B cell (primary cell): ENCODE results near the gene SMAD9. TPM values are rescaled to one million over a fixed set of nuclear protein-coding genes. Genes with fewer than 3 reads are reported as not detected.

Source experiments
- ATAC-seq: fragments of 200-7000 bp; cut with Tn5 transposase; one replicate; pipeline ENCODE4 v1.10.0; 2021; ENCODE audit warnings: low read depth, mild to moderate bottlenecking, moderate number of reproducible peaks, moderate library complexity
- CTCF ChIA-PET: fragments of 350-600 bp; sonication (Branson Sonifier 250); formaldehyde crosslinking; loops from one replicate; lab custom pipeline; 2021; ENCODE audit warnings: antibody characterized with exemption, inconsistent platforms; lab: Charles Lee
- POLR2A ChIA-PET: fragments of 350-600 bp; sonication (Branson Sonifier 250); formaldehyde crosslinking; loops from one replicate; lab custom pipeline; 2021; ENCODE audit warnings: antibody characterized with exemption; lab: Charles Lee
- DNase-seq: peaks from one replicate; pipeline ENCODE4 v3.0.0; 2013
- H2AFZ ChIP-seq: 2 replicates; pipeline ENCODE4 v1.6.1; 2012; ENCODE audit warnings: mild to moderate bottlenecking, low read depth, low read length; ENCODE audit not compliant: insufficient read depth, poor library complexity, severe bottlenecking
- H3K27ac ChIP-seq, 2 donors: 1 replicate in 1 of 2; 2 replicates in 1 of 2; pipeline ENCODE4 v1.5.1; 2012 to 2013; ENCODE audit warnings: low read length in 2 of 2, mild to moderate bottlenecking in 2 of 2, moderate library complexity in 1 of 2
- H3K27me3 ChIP-seq, 4 experiments: fragments of 200-600 bp in 1 of 4; sonication (generic) in 1 of 4; replicated peaks in 1 of 4; 1 replicate in 2 of 4; 2 replicates in 2 of 4; pipeline versions ENCODE4 v1.6.1 to v1.7.0; 2013 to 2016; ENCODE audit warnings: low read length in 3 of 4, mild to moderate bottlenecking in 2 of 4, mixed read lengths in 1 of 4, moderate library complexity in 1 of 4; ENCODE audit not compliant: insufficient read depth in 4 of 4, control insufficient read depth in 3 of 4; ENCODE audit errors: control extremely low read depth in 1 of 4
- H3K36me3 ChIP-seq, 2 experiments: replicated peaks in 1 of 2; 1 replicate in 1 of 2; 2 replicates in 1 of 2; pipeline versions ENCODE4 v1.6.1 to v1.7.1; 2013; ENCODE audit warnings: low read length in 1 of 2; ENCODE audit not compliant: insufficient read depth in 2 of 2, control insufficient read depth in 1 of 2; ENCODE audit errors: control extremely low read depth in 1 of 2, extremely low read depth in 1 of 2
- H3K4me1 ChIP-seq, 2 donors: fragments of 200-600 bp in 1 of 2; sonication (generic) in 1 of 2; 1 replicate in 1 of 2; 2 replicates in 1 of 2; pipeline versions ENCODE4 v1.5.1 to v1.6.1; 2013 to 2017; ENCODE audit warnings: low read length in 2 of 2; ENCODE audit not compliant: control insufficient read depth in 2 of 2, insufficient read depth in 2 of 2
- H3K4me2 ChIP-seq: replicated peaks from 2 replicates; pipeline ENCODE3; 2012; ENCODE audit warnings: mild to moderate bottlenecking, low read depth, low read length; ENCODE audit not compliant: poor library complexity, severe bottlenecking
- H3K4me3 ChIP-seq, 5 experiments: fragments of 200-600 bp in 1 of 5; sonication (generic) in 1 of 5; 1 replicate in 3 of 5; 2 replicates in 2 of 5; pipeline versions ENCODE4 v1.5.1 to v1.7.0; 2011 to 2016; ENCODE audit warnings: low read length in 4 of 5, mild to moderate bottlenecking in 4 of 5, low read depth in 2 of 5, control low read depth in 1 of 5, moderate library complexity in 1 of 5; ENCODE audit not compliant: insufficient read depth in 1 of 5; ENCODE audit errors: control extremely low read depth in 1 of 5, extremely low read depth in 1 of 5
- H3K79me2 ChIP-seq: fragments of 200-600 bp; sonication (generic); one replicate; pipeline ENCODE4 v1.6.0; 2016; ENCODE audit warnings: low read length; ENCODE audit not compliant: control insufficient read depth, insufficient read depth
- H3K9ac ChIP-seq: fragments of 200-600 bp; sonication (generic); 2 replicates; pipeline ENCODE4 v1.6.1; 2017; ENCODE audit warnings: mild to moderate bottlenecking, low read length, moderate library complexity
- H3K9me3 ChIP-seq, 3 donors: one replicate each; pipeline versions ENCODE4 v1.6.1 to v1.7.1; 2013; ENCODE audit warnings: low read length in 2 of 3; ENCODE audit not compliant: control insufficient read depth in 2 of 3, insufficient read depth in 1 of 3; ENCODE audit errors: control extremely low read depth in 1 of 3
- H4K20me1 ChIP-seq: 2 replicates; pipeline ENCODE4 v1.6.0; 2012; ENCODE audit warnings: mild to moderate bottlenecking, low read length; ENCODE audit not compliant: insufficient read depth, control insufficient read depth, poor library complexity, severe bottlenecking
- H3K27ac Mint-ChIP-seq: one replicate; pipeline ENCODE4 v1.8.0; 2021; ENCODE audit warnings: mixed read lengths
- H3K27me3 Mint-ChIP-seq: one replicate; pipeline ENCODE4 v1.8.0; 2021; ENCODE audit warnings: mixed read lengths
- H3K4me1 Mint-ChIP-seq: one replicate; pipeline ENCODE4 v1.8.0; 2021; ENCODE audit warnings: mixed read lengths
- H3K4me3 Mint-ChIP-seq: one replicate; pipeline ENCODE4 v1.8.0; 2021; ENCODE audit warnings: mixed read lengths
- H3K9me3 Mint-ChIP-seq: one replicate; pipeline ENCODE4 v1.8.0; 2022; ENCODE audit warnings: mixed read lengths; ENCODE audit not compliant: insufficient read depth
- CTCF ChIP-seq: fragments of 200-600 bp; IDR thresholded peaks from one replicate; pipeline ENCODE4 v1.8.0; 2022; ENCODE audit warnings: antibody characterized with exemption, mild to moderate bottlenecking
- EZH2 ChIP-seq: IDR thresholded peaks from 2 replicates; pipeline ENCODE4 v1.6.1; 2012; ENCODE audit warnings: borderline replicate concordance, low read depth, mild to moderate bottlenecking, moderate library complexity, low read length; ENCODE audit not compliant: insufficient read depth, poor library complexity, severe bottlenecking
- WGBS: methylation state at CpG from one replicate; pipeline ENCODE4 v1.1.5; 2013; ENCODE audit warnings: missing lambda C conversion rate; ENCODE audit not compliant: insufficient coverage; 5-methylcytosine and 5-hydroxymethylcytosine counted together
- intact Hi-C: fragments of 100-400 bp; cut with micrococcal nuclease; formaldehyde crosslinking; loops from one replicate; pipeline ENCODE4 v1.10.0; 2022
- polyA plus RNA-seq: library from polyadenylated mRNA; depleted of rRNA; stranded (reverse); fragments of >200 nt; gene quantifications from 2 replicates; pipeline ENCODE4 v1.2.3, GENCODE V29; 2012
- total RNA-seq, 2 donors: library from RNA; stranded (reverse); fragments of 120-200 nt in 1 of 2; gene quantifications; 1 replicate in 1 of 2; 2 replicates in 1 of 2; pipeline versions ENCODE4 v1.2.3 to v1.2.4, GENCODE V29; 2013 to 2022

The SMAD9 gene
- total and polyA plus RNA-seq, 2 donors (not counting 1 experiment from before 2014, with no cell fraction given): not detected

- Histone ChIP-seq H3K9me3 (no peaks in the 10 kb centered on the region), H3K9ac (no peak overlapping the region), H3K27ac (no peak overlapping the region), H3K4me3 (no peak overlapping the region), H3K4me1 (no peaks in the 10 kb centered on the region), H4K20me1 (no peaks in the 10 kb centered on the region), H3K36me3 (no peaks in the 10 kb centered on the region), H3K27me3 (no peaks in the 10 kb centered on the region), H3K4me2 (no peak overlapping the region), H2AFZ (no peak overlapping the region), H3K79me2 (no peaks in the 10 kb centered on the region)
- TF ChIP-seq EZH2: no peak
- no peak for TF ChIP-seq CTCF
- Mint-ChIP-seq H3K27ac (no peak overlapping the region), H3K4me1 (no peaks in the 10 kb centered on the region), H3K27me3 (peaks cover 21% of the 10 kb centered on the region), H3K4me3 (no peak overlapping the region), H3K9me3 (peaks cover 3% of the 10 kb centered on the region)
- ATAC-seq: no peak
- no peak for DNase-seq
- intact Hi-C loops: no loop called here
- POLR2A ChIA-PET: no interaction called here
- 89% methylated on average over 4 of the region's 6 CpGs for WGBS
- CTCF ChIA-PET: no interaction called here
These were observed 37.1 kb downstream of the SMAD9 start for GRCh38 chr13:36882829-36883390.

DNA sequence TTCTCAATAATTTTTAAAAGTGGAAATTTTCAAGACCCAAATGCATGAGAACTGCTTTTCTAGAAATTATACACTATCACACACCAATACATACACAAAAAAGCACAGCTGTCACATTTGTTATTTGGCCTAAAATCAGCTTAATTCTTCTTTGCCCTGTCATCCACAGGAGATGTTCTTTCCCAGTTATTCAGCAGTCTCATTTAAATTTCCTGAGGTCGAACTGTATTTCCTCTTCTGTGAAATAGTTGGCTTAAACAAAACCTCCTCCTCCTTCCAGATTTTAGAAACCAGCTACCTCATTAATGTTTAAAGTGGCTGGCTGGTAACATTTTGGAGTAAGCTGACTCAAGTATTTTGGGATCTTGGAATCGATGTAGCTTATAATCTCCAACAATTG, 39.1 kb downstream of the SMAD9 start:
- Histone ChIP-seq H2AFZ (no peak overlapping the region), H3K4me1 (no peaks in the 10 kb centered on the region), H3K4me2 (no peak overlapping the region), H4K20me1 (no peaks in the 10 kb centered on the region), H3K36me3 (no peaks in the 10 kb centered on the region), H3K9me3 (no peaks in the 10 kb centered on the region), H3K79me2 (no peaks in the 10 kb centered on the region), H3K27me3 (no peaks in the 10 kb centered on the region), H3K27ac (no peak overlapping the region), H3K9ac (no peak overlapping the region), H3K4me3 (no peak overlapping the region)
- CTCF ChIA-PET: no interaction called here
- POLR2A ChIA-PET: no interaction called here
- ATAC-seq (no peak), DNase-seq (no peak)
- H3K4me1 Mint-ChIP-seq: no peaks in the 10 kb centered on the region
- WGBS: no CpG with 5 or more reads among the region's 2 CpGs
- H3K27me3 Mint-ChIP-seq: peaks cover 10% of the 10 kb centered on the region
- intact Hi-C loops: no loop called here
- TF ChIP-seq EZH2 (no peak), CTCF (no peak)
- no peaks in the 10 kb centered on the region for H3K9me3 Mint-ChIP-seq
- H3K27ac Mint-ChIP-seq: no peak overlapping the region
- H3K4me3 Mint-ChIP-seq: no peak overlapping the region
